CD4-positive, CD25-positive, alpha-beta regulatory T cell (primary cell): Measurements from ENCODE around the gene LRSAM1. TPM values are rescaled to one million over a fixed set of nuclear protein-coding genes. Genes with fewer than 3 reads are reported as not detected.
A peak's percentile ranks its signal among the peaks of the same experiment; 100 is the strongest.

ENCODE experiments used
- ATAC-seq, 2 donors: fragments of 150-1000 bp; cut with Tn5 transposase; one replicate each; pipeline ENCODE4 v1.10.0; 2021; ENCODE audit warnings: low read depth in 2 of 2, moderate number of reproducible peaks in 2 of 2, moderate library complexity in 1 of 2
- DNase-seq, 3 donors: peaks; one replicate each; pipeline versions ENCODE4 v3.0.0 to v3.0.0-alpha.2; 2012 to 2022; ENCODE audit warnings: mixed read lengths in 1 of 3
- H3K27ac ChIP-seq: one replicate; pipeline ENCODE4 v1.7.0; 2013; ENCODE audit warnings: mild to moderate bottlenecking, low read length; ENCODE audit not compliant: insufficient read depth, poor library complexity, severe bottlenecking
- H3K27me3 ChIP-seq: one replicate; pipeline ENCODE4 v1.7.0; 2013; ENCODE audit warnings: low read length; ENCODE audit not compliant: control insufficient read depth, insufficient read depth
- H3K36me3 ChIP-seq: one replicate; pipeline ENCODE4 v1.7.0; 2013; ENCODE audit warnings: mild to moderate bottlenecking, low read length, moderate library complexity; ENCODE audit not compliant: control insufficient read depth, insufficient read depth
- H3K4me1 ChIP-seq: 2 replicates; pipeline ENCODE4 v1.7.0; 2013; ENCODE audit warnings: mild to moderate bottlenecking, low read length; ENCODE audit not compliant: insufficient read depth, control insufficient read depth, poor library complexity, severe bottlenecking
- H3K4me3 ChIP-seq: one replicate; pipeline ENCODE4 v1.7.0; 2013; ENCODE audit warnings: low read depth, mild to moderate bottlenecking, low read length, moderate library complexity
- H3K9me3 ChIP-seq, 2 experiments: 1 replicate in 1 of 2; 2 replicates in 1 of 2; pipeline ENCODE4 v1.7.0; 2013; ENCODE audit warnings: low read length in 2 of 2, mild to moderate bottlenecking in 1 of 2, moderate library complexity in 1 of 2; ENCODE audit not compliant: control insufficient read depth in 2 of 2
- H3K27ac Mint-ChIP-seq, 3 donors: one replicate each; pipeline ENCODE4 v1.8.0; 2020 to 2022; ENCODE audit warnings: mild to moderate bottlenecking in 3 of 3, mixed read lengths in 3 of 3, moderate library complexity in 2 of 3
- H3K27me3 Mint-ChIP-seq: one replicate; pipeline ENCODE4 v1.8.0; 2022; ENCODE audit warnings: mild to moderate bottlenecking, mixed read lengths
- H3K36me3 Mint-ChIP-seq: one replicate; pipeline ENCODE4 v1.8.0; 2020; ENCODE audit warnings: mixed read lengths
- H3K4me1 Mint-ChIP-seq, 4 donors: one replicate each; pipeline ENCODE4 v1.8.0; 2020 to 2022; ENCODE audit warnings: mixed read lengths in 4 of 4, mild to moderate bottlenecking in 1 of 4
- H3K4me3 Mint-ChIP-seq, 4 donors: one replicate each; pipeline ENCODE4 v1.8.0; 2020 to 2022; ENCODE audit warnings: mild to moderate bottlenecking in 4 of 4, mixed read lengths in 4 of 4, moderate library complexity in 3 of 4
- H3K9me3 Mint-ChIP-seq, 7 donors: one replicate each; pipeline ENCODE4 v1.8.0; 2020 to 2022; ENCODE audit warnings: mixed read lengths in 7 of 7, mild to moderate bottlenecking in 3 of 7, moderate library complexity in 2 of 7
- polyA plus RNA-seq, 4 donors: library from polyadenylated mRNA; unstranded; fragments of 300-500 nt; fragmentation: Illumina TruSeq; gene quantifications; one replicate each; pipeline ENCODE4 v1.2.3, GENCODE V29; 2021
- total RNA-seq: library from RNA; stranded (reverse); gene quantifications from one replicate; pipeline ENCODE4 v1.2.3, GENCODE V29; 2022

The LRSAM1 gene
- total and polyA plus RNA-seq, 5 donors from 2014 or later, result 3.9 to 24.0 (median 5.5) TPM

GRCh38 chr9:127522727-127523126, 71.4 kb downstream of the LRSAM1 start:
- H3K27me3 ChIP-seq, result no peaks in the 10 kb centered on the region
- Mint-ChIP-seq H3K36me3 (peaks cover 26% of the 10 kb centered on the region), H3K9me3 (peaks cover 0 to 7% (median 1%) of the 10 kb centered on the region in 7 donors), H3K4me3 (no peak overlapping the region), H3K27ac (no peak overlapping the region), H3K4me1 (peaks cover 0 to under 1% (median 0%) of the 10 kb centered on the region in 4 donors), H3K27me3 (no peaks in the 10 kb centered on the region)
- peaks cover 12% of the 10 kb centered on the region for H3K36me3 ChIP-seq
- H3K4me3 ChIP-seq, result no peak overlapping the region
- no peak for DNase-seq
- ATAC-seq, result no peak
- no peak overlapping the region for H3K27ac ChIP-seq
- no peaks in the 10 kb centered on the region for H3K4me1 ChIP-seq
- H3K9me3 ChIP-seq, result peaks cover 9 to 27% of the 10 kb centered on the region in 2 experiments

DNA sequence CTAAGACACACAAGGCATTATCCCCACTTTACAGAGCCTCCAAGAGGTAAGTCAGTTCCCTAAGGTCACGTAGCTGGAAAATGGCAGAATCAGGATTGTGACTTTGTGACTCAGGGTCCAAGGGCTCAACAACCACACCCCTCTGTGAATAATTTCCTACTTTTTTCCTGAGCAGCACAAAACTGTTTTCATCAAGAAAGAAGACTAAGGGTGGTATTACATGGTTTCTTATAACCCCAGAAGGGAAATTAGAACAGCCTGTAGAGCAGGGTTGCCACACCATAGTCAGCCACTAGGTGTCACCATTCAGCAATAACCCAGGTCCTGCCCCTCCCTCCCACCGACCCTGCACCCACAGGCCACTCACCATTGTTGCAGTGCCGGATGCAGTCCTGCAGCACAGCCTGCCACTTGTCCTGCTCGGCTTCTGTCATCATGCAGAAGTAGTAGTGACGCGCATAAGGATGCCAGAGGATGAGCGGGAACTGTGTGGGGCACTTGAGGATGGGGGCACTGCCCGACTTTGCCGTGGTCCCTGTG, 72.1 kb downstream of the LRSAM1 start:
- Histone ChIP-seq H3K27me3 (no peaks in the 10 kb centered on the region), H3K4me3 (no peak overlapping the region), H3K4me1 (no peaks in the 10 kb centered on the region), H3K36me3 (peaks cover 12% of the 10 kb centered on the region), H3K27ac (no peak overlapping the region), H3K9me3 (peaks cover 9 to 27% of the 10 kb centered on the region in 2 experiments)
- Mint-ChIP-seq H3K27me3 (no peaks in the 10 kb centered on the region), H3K9me3 (peaks cover 0 to 7% (median 0%) of the 10 kb centered on the region in 7 donors), H3K4me1 (peaks cover 0 to 4% (median 0%) of the 10 kb centered on the region in 4 donors), H3K4me3 (no peak overlapping the region), H3K36me3 (peaks cover 19% of the 10 kb centered on the region), H3K27ac (no peak overlapping the region)
- DNase-seq, result peak in 1 of 3 donors; percentile 57
- no peak for ATAC-seq

DNA sequence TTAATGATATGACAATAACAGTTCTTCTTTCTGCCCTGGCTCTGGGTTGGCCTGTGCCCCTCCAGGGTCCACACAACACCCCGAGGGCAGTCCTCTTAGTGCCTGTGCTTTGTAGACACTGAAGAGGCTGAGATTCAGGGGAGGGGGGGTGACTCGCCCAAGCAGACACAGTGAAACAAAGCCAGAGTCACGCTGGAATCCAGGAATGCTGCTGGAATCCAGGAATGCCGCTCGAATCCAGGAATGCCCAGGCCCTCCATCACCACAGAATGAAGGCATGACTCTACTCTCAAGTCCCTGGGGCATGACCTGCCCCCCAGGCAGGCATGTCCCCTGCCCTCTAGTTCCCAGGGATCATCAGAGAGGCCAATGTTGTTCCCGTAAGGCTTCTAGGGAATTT, 73.1 kb downstream of the LRSAM1 start:
- no peaks in the 10 kb centered on the region for H3K27me3 Mint-ChIP-seq
- Histone ChIP-seq H3K4me1 (no peaks in the 10 kb centered on the region), H3K27ac (no peak overlapping the region), H3K27me3 (no peaks in the 10 kb centered on the region), H3K4me3 (no peak overlapping the region), H3K36me3 (peaks cover 12% of the 10 kb centered on the region), H3K9me3 (peaks cover 9 to 27% of the 10 kb centered on the region in 2 experiments)
- H3K9me3 Mint-ChIP-seq, result peaks cover 0 to 7% (median 0%) of the 10 kb centered on the region in 7 donors
- peaks cover 19% of the 10 kb centered on the region for H3K36me3 Mint-ChIP-seq
- peaks cover 0 to 4% (median 0%) of the 10 kb centered on the region in 4 donors for H3K4me1 Mint-ChIP-seq
- no peak overlapping the region for H3K27ac Mint-ChIP-seq
- DNase-seq (no peak), ATAC-seq (no peak)
- H3K4me3 Mint-ChIP-seq, result no peak overlapping the region

DNA sequence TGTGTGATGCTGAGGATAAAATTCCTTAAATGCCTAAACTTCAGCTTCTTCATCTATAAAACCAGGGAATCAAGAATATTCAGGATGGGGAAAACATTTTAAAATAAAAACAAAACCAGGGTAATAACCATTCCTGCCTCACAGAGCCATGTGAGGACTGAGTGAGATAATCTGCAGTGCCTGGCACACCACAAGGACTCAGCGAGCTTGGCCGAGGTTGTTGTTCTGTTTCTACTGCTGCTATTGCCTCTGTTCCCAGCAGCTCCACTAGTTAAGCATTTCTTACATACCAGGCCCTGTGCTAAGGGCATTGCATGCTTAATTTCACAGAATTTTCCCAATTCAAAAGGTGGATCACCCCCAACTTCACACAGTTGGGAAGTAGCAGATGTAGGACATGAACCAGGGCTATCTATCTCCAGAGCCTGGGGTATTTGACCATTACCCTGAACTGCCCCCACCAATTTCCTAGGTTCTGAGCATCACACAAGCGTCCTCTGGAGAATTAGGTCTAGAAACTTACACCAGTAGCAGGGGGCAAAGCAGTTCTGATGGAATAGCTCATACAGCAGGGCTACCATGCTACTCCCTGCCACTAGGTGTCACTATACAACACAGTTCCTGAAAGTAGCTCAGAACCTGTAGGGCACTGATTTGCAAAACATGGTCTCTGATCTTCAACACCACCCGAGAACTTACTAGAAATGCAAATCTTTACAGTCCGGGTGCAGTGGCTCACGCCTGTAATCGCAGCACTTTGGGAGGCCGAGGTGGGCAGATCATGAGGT, 74.3 kb downstream of the LRSAM1 start:
- Mint-ChIP-seq H3K9me3 (peaks cover 0 to 7% (median 0%) of the 10 kb centered on the region in 7 donors), H3K4me3 (no peak overlapping the region), H3K27ac (no peak overlapping the region), H3K36me3 (peaks cover 19% of the 10 kb centered on the region), H3K27me3 (no peaks in the 10 kb centered on the region), H3K4me1 (peaks cover 0 to 4% (median 0%) of the 10 kb centered on the region in 4 donors)
- Histone ChIP-seq H3K4me1 (no peaks in the 10 kb centered on the region), H3K9me3 (peaks cover 9 to 27% of the 10 kb centered on the region in 2 experiments), H3K27me3 (no peaks in the 10 kb centered on the region), H3K4me3 (no peak overlapping the region), H3K36me3 (peaks cover 12% of the 10 kb centered on the region), H3K27ac (no peak overlapping the region)
- DNase-seq, result peak in 2 of 3 donors; percentile 46 to 60
- ATAC-seq, result peak in 1 of 2 donors; percentile 47

DNA sequence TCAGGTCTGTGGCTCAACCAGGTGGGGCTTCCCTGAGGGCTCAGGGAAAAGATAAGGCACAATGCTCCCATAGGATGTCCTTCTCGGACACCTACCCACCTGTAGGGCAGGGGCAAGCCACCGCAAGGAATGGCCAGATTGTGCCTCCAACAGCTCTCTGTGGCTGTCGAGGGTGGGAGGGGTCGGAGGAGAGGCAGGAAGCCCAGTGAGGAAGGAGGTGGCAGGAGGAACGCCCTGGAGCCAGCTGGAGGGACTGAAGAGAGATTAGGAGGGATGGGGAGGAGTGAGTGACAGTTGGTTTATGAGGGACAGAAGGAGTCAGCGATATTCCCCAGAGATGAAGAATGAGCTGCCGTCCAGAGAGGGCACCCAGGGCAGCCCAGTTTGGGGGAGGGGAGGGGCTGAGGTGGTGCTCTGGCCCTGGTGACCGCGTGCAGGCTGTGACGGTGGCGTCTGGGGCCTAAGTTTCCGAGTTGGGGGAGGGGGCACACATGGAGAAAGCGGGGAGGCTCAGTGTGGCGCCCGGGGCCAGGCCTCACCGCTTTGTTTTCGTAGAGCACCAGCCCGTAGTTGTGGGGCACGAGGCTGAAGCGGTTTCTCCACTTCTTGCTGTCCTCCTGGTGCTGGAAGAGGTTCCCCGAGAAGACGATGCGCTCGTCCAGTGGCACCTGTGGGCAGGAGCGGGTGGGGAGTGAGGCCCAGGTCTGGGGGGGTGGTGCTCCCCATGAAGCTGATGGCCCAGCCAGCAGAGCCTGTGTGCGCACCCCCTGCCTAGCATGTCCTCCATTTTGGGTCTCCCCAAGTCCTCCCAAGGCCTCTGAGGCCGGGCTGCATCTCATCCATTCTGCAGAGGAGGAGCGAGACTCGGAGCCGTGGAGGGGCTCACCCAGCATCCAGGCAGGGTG, 75.6 kb downstream of the LRSAM1 start:
- Mint-ChIP-seq H3K36me3 (peaks cover 19% of the 10 kb centered on the region), H3K27ac (no peak overlapping the region), H3K4me1 (peaks cover 0 to 4% (median 0%) of the 10 kb centered on the region in 4 donors), H3K9me3 (peaks cover 0 to 7% (median 0%) of the 10 kb centered on the region in 7 donors), H3K27me3 (no peaks in the 10 kb centered on the region), H3K4me3 (no peak overlapping the region)
- Histone ChIP-seq H3K4me1 (no peaks in the 10 kb centered on the region), H3K36me3 (peaks cover 15% of the 10 kb centered on the region), H3K27ac (no peak overlapping the region), H3K4me3 (no peak overlapping the region), H3K27me3 (no peaks in the 10 kb centered on the region), H3K9me3 (peaks cover 9 to 27% of the 10 kb centered on the region in 2 experiments)
- no peak for ATAC-seq
- DNase-seq, result no peak

DNA sequence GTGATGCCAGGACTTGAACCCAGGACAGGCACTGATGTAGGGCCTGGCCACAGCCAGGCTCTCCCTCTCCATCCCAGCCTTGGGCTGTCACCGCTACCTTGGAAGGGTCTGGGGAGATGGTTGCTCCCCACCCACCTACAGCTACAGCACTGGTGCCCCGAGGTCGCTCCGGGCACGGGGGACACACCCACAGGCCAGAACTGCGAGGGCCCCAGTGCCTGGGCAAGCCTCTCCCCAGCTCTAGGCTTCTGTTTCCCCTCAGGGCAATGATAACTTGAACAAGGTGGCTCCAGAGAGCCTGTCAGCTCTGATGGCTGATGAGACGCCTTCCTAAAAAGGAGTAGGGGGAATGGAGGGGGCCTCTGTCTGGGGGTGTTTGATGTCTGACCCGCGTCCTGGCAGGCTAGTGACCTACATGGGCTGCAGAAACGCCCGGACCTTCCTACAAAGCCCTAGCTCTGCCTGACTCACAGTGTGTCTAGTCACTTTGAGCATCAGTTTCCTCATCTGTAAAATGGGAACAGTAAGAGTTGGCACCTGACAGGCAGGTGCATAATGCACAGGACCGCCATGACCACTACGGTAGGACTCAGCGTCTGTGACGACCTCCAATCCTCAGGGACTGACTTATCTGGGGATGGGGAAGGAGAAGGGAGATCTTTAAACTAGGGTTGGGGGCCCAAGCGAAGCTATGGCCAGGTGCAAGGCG, 76.4 kb downstream of the LRSAM1 start:
- Histone ChIP-seq H3K36me3 (peaks cover 15% of the 10 kb centered on the region), H3K4me1 (no peaks in the 10 kb centered on the region), H3K27me3 (no peaks in the 10 kb centered on the region), H3K27ac (no peak overlapping the region), H3K9me3 (peaks cover 9 to 27% of the 10 kb centered on the region in 2 experiments), H3K4me3 (no peak overlapping the region)
- ATAC-seq, result no peak
- Mint-ChIP-seq H3K4me1 (peaks cover 0 to 4% (median 0%) of the 10 kb centered on the region in 4 donors), H3K27me3 (no peaks in the 10 kb centered on the region), H3K36me3 (peaks cover 17% of the 10 kb centered on the region), H3K9me3 (peaks cover 0 to 7% (median 0%) of the 10 kb centered on the region in 7 donors), H3K4me3 (no peak overlapping the region), H3K27ac (peak overlapping the region in 2 of 3 donors; percentile 68 to 78)
- DNase-seq, result no peak
